GM12878 (cell line): ENCODE data around the gene MAN2B2.

Experiments
- ATF2 ChIP-seq: IDR thresholded peaks from 2 replicates; pipeline ENCODE4 v1.6.1; 2012; ENCODE audit warnings: low read length, inconsistent platforms
- CEBPB ChIP-seq, 2 experiments: fragments of 150-350 bp in 1 of 2; IDR thresholded peaks; 2 replicates each; pipeline ENCODE4 v1.6.1; 2012 to 2014; ENCODE audit warnings: low read depth in 2 of 2, low read length in 2 of 2, borderline replicate concordance in 1 of 2, inconsistent platforms in 1 of 2
- CTCF ChIP-seq, 3 experiments: IDR thresholded peaks in 2 of 3; conservative IDR thresholded peaks in 1 of 3; 2 replicates each; pipeline ENCODE4 v1.5.1; 2011; ENCODE audit warnings: low read depth in 3 of 3, low read length in 3 of 3, mild to moderate bottlenecking in 3 of 3, control low read depth in 2 of 3, moderate library complexity in 2 of 3, inconsistent platforms in 1 of 3, mixed read lengths in 1 of 3; ENCODE audit not compliant: control insufficient read depth in 2 of 3, insufficient read depth in 1 of 3; ENCODE audit errors: extremely low read depth in 1 of 3
- EED ChIP-seq: sonication (generic); IDR thresholded peaks from 2 replicates; pipeline ENCODE4 v1.6.1; 2016; ENCODE audit warnings: antibody characterized with exemption, low read depth
- EP300 ChIP-seq, 2 experiments: fragments of 150-350 bp in 1 of 2; IDR thresholded peaks; 2 replicates each; pipeline ENCODE4 v1.6.1; 2011 to 2012; ENCODE audit warnings: low read depth in 2 of 2, low read length in 2 of 2, borderline replicate concordance in 1 of 2, improper control_type of control experiment in 1 of 2, inconsistent platforms in 1 of 2; ENCODE audit not compliant: control insufficient read depth in 1 of 2
- ESRRA ChIP-seq: IDR thresholded peaks from 2 replicates; pipeline ENCODE4 v1.6.1; 2012; ENCODE audit warnings: mild to moderate bottlenecking, low read length, improper control_type of control experiment
- EZH2 ChIP-seq: IDR thresholded peaks from 2 replicates; pipeline ENCODE4 v1.6.1; 2012; ENCODE audit warnings: low read depth, mild to moderate bottlenecking, control low read depth, inconsistent platforms, low read length, borderline replicate concordance; ENCODE audit not compliant: control insufficient read depth
- MYC ChIP-seq: IDR thresholded peaks from 2 replicates; pipeline ENCODE4 v1.6.1; 2011; ENCODE audit warnings: mild to moderate bottlenecking, low read length, moderate library complexity, inconsistent platforms; ENCODE audit not compliant: insufficient read depth, insufficient replicate concordance, insufficient read length, severe bottlenecking
- POLR2A ChIP-seq: IDR thresholded peaks from 2 replicates; pipeline ENCODE4 v1.6.1; 2011; ENCODE audit warnings: low read depth, mild to moderate bottlenecking, low read length
- POLR2AphosphoS5 ChIP-seq: IDR thresholded peaks from 2 replicates; pipeline ENCODE4 v1.6.1; 2011; ENCODE audit warnings: mild to moderate bottlenecking, low read length, inconsistent platforms
- SMAD1 ChIP-seq: fragments of 450-650 bp; IDR thresholded peaks from 2 replicates; pipeline ENCODE4 v1.6.1; 2018; ENCODE audit warnings: mild to moderate bottlenecking, low read depth; ENCODE audit not compliant: partially characterized antibody
- TARDBP ChIP-seq: IDR thresholded peaks from 2 replicates; pipeline ENCODE4 v1.6.1; 2016; ENCODE audit warnings: borderline replicate concordance
- ZNF24 ChIP-seq: fragments of 450-650 bp; IDR thresholded peaks from 2 replicates; pipeline ENCODE4 v1.6.1; 2017; ENCODE audit warnings: antibody characterized with exemption, mild to moderate bottlenecking

DNA sequence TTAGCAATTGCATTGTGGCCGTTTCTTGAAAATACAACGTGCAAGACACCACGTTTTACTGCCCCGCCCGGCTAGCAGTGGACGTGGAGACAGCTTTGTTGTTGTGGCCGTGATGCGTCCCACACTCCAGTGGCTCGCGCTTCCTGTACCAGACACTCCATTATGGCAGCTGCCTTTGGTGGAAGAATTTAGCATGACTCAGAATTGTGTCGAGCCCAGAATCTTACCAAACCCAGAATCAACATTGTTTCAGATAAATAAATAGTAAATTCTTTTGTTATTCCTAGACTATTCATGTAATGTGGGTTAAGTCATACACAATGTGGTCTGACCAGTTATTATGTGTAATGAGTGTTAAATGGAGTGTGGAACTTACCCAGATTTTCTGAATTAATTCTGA lies 93.4 kb downstream of the MAN2B2 start:
- TF ChIP-seq ATF2 = no peak
- no peak for TF ChIP-seq EZH2
- no peak for TF ChIP-seq MYC
- TF ChIP-seq ZNF24 = no peak
- no peak for TF ChIP-seq CEBPB (IDR thresholded peaks at IDR 0.05; ENCODE audit: borderline replicate concordance in 1 of 2, low read depth in 2 of 2, low read length in 2 of 2)
- TF ChIP-seq CTCF (IDR thresholded peaks at IDR 0.05 in 2 of 3, conservative IDR thresholded peaks at IDR 0.05 in 1 of 3; ENCODE audit: control insufficient read depth in 2 of 3, extremely low read depth in 1 of 3, insufficient read depth in 1 of 3, low read depth in 3 of 3, low read length in 3 of 3) = no peak
- TF ChIP-seq EP300 (IDR thresholded peaks at IDR 0.05; ENCODE audit: borderline replicate concordance in 1 of 2, control insufficient read depth in 1 of 2, low read depth in 2 of 2, low read length in 2 of 2) = no peak
- TF ChIP-seq EED = no peak
- no peak for TF ChIP-seq POLR2AphosphoS5
- TF ChIP-seq SMAD1 = no peak
- no peak for TF ChIP-seq POLR2A
- TF ChIP-seq TARDBP = no peak
- TF ChIP-seq ESRRA = no peak
